H1 (cell line): ENCODE data around the gene CLEC2A. TPM values are rescaled to one million over a fixed set of nuclear protein-coding genes. Genes with fewer than 3 reads are reported as not detected.

Experiments
- EGR1 ChIP-seq: IDR thresholded peaks from 2 replicates; pipeline ENCODE4 v1.6.1; 2011; ENCODE audit warnings: low read depth, low read length, borderline replicate concordance
- NANOG ChIP-seq: IDR thresholded peaks from 2 replicates; pipeline ENCODE4 v1.6.1; 2011; ENCODE audit warnings: low read length, low read depth, mild to moderate bottlenecking, inconsistent platforms; ENCODE audit not compliant: insufficient read depth, poor library complexity, severe bottlenecking
- SP4 ChIP-seq: IDR thresholded peaks from 2 replicates; pipeline ENCODE4 v1.6.1; 2012; ENCODE audit warnings: low read length, inconsistent platforms
- polyA plus RNA-seq, 7 experiments: library from polyadenylated mRNA; depleted of rRNA in 3 of 7; stranded (reverse) in 5 of 7; unstranded in 2 of 7; fragments of >200 nt in 5 of 7; fragments of 200-250 nt in 2 of 7; gene quantifications; 1 replicate in 5 of 7; 2 replicates in 1 of 7; 4 replicates in 1 of 7; pipeline versions ENCODE4 v1.2.1 to v1.2.3, GENCODE V29; 2011 to 2013; ENCODE audit warnings: missing spikeins in 2 of 7, mixed read lengths in 2 of 7
- total RNA-seq: library from RNA; stranded (reverse); fragmentation: NEBNext Ultra II Directional; extraction: Animal tissue kit (Norgen Biotek cat#: 25700); gene quantifications from 2 replicates; pipeline ENCODE4 v1.2.1, GENCODE V29; 2021

CLEC2A gene
- total and polyA plus RNA-seq, 2 of the 8 experiments (the other 6 are each of a cell fraction or from before 2014, with no cell fraction given) = 0.63 to 3.7 TPM

GRCh38 chr12:9864913-9865675 is 67.1 kb downstream of the CLEC2A start (continued):
- TF ChIP-seq NANOG = no peak
- no peak for TF ChIP-seq EGR1
- no peak for TF ChIP-seq SP4

Other genes starting within 250 kb of the CLEC2A start
- not detected in 2 replicates for gene CLECL1, start 199.3 kb downstream of the CLEC2A start, total RNA-seq
- not detected in 2 replicates for gene CLECL1, start 199.3 kb downstream of the CLEC2A start, polyA plus RNA-seq (2011; rRNA removed)
- gene CD69, start 171.5 kb downstream of the CLEC2A start, total RNA-seq = not detected in 2 replicates
- not detected in 2 replicates for gene CD69, start 171.5 kb downstream of the CLEC2A start, polyA plus RNA-seq (2011; rRNA removed)
- gene KLRF1, start 104.9 kb downstream of the CLEC2A start, total RNA-seq = not detected in 2 replicates
- not detected in 2 replicates for gene KLRF1, start 104.9 kb downstream of the CLEC2A start, polyA plus RNA-seq (2011; rRNA removed)
- gene CLEC2B, start 63.0 kb downstream of the CLEC2A start, total RNA-seq = not detected in 2 replicates
- gene CLEC2B, start 63.0 kb downstream of the CLEC2A start, polyA plus RNA-seq (2011; rRNA removed) = not detected in 2 replicates
- not detected in 2 replicates for gene KLRF2, start 50.9 kb downstream of the CLEC2A start, total RNA-seq
- not detected in 2 replicates for gene KLRF2, start 50.9 kb downstream of the CLEC2A start, polyA plus RNA-seq (2011; rRNA removed)
- gene CLEC12A, start 39.0 kb upstream of the CLEC2A start, total RNA-seq = not detected in 2 replicates
- not detected in 2 replicates for gene CLEC12A, start 39.0 kb upstream of the CLEC2A start, polyA plus RNA-seq (2011; rRNA removed)
- gene CLEC1B, start 66.8 kb upstream of the CLEC2A start, total RNA-seq = not detected in 2 replicates
- gene CLEC1B, start 66.8 kb upstream of the CLEC2A start, polyA plus RNA-seq (2011; rRNA removed) = not detected in 2 replicates
- gene CLEC12B, start 78.3 kb upstream of the CLEC2A start, total RNA-seq = not detected in 2 replicates
- gene CLEC12B, start 78.3 kb upstream of the CLEC2A start, polyA plus RNA-seq (2011; rRNA removed) = not detected in 2 replicates
- gene CLEC9A, start 98.3 kb upstream of the CLEC2A start, total RNA-seq = not detected in 2 replicates
- not detected in 2 replicates for gene CLEC9A, start 98.3 kb upstream of the CLEC2A start, polyA plus RNA-seq (2011; rRNA removed)
- gene CLEC1A, start 166.6 kb upstream of the CLEC2A start, total RNA-seq = not detected in 2 replicates
- gene CLEC1A, start 166.6 kb upstream of the CLEC2A start, polyA plus RNA-seq (2011; rRNA removed) = 0.13 and 0.20 TPM in 2 replicates
- 0.15 TPM in 1 of 2 replicates, not detected in the other for gene CLEC7A, start 197.8 kb upstream of the CLEC2A start, total RNA-seq
- gene CLEC7A, start 197.8 kb upstream of the CLEC2A start, polyA plus RNA-seq (2011; rRNA removed) = 0.06 and 0.09 TPM in 2 replicates
- gene OLR1, start 239.8 kb upstream of the CLEC2A start, total RNA-seq = not detected in 2 replicates
- not detected in 2 replicates for gene OLR1, start 239.8 kb upstream of the CLEC2A start, polyA plus RNA-seq (2011; rRNA removed)
- not detected in 2 replicates for gene TMEM52B, start 246.7 kb upstream of the CLEC2A start, total RNA-seq
- not detected in 2 replicates for gene TMEM52B, start 246.7 kb upstream of the CLEC2A start, polyA plus RNA-seq (2011; rRNA removed)